SU-DHL-6 (cell line): ENCODE measurements around the gene ARHGAP6.

ENCODE experiments used
- CTCF ChIP-seq: fragments of 200-600 bp; sonication (generic); IDR thresholded peaks from one replicate; pipeline ENCODE4 v1.5.1; 2017; ENCODE audit warnings: antibody characterized with exemption, mild to moderate bottlenecking, low read length, moderate library complexity; ENCODE audit not compliant: insufficient read depth, poor library complexity, severe bottlenecking
- EZH2phosphoT487 ChIP-seq: fragments of 200-600 bp; sonication (generic), shearing (Covaris generic); conservative IDR thresholded peaks from 2 replicates; pipeline ENCODE4 v1.6.1; 2018; ENCODE audit warnings: mild to moderate bottlenecking, antibody characterized with exemption, low read length, moderate library complexity, mixed read lengths

DNA sequence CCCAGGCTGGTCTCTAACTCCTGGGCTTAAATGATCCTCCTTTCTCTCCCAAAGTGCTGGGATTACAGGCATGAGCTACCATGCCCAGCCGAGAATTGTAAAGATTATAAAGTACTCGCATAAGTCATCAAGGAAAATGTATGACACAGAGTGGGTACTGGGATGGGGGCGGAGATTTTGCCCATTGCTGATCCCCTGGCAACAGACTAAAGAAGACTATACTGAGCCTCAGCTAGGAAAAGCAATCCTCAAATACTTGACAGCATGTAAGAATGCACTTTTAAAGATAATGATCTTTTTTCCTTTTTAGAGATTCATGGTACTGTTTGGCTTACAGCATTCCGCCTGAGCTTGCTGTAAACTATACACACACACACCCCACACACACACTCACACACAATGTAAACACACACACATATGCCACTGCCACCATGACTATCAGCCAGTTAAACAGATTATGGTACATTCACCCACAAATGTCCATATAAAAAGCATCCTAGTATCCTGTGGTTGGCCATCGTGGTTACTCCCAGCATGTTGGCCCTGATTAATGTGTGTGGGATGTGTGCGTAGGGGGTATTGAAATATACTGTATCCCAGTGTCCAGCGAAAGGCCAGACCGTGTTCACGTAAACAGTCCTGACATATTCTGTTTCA lies 259.5 kb downstream of the ARHGAP6 start:
- TF ChIP-seq CTCF (no peak), EZH2phosphoT487 (no peak)
